BLaER1 (cell line): ENCODE results near the gene ZNF415.
"Not testable (repeated sequence)": the region's sequence is repeated elsewhere in the genome, so short reads cannot be mapped to it uniquely, and the experiment has no call there.

Experiments used
- H3K27ac ChIP-seq: shearing (Covaris generic); formaldehyde crosslinking; 2 replicates; pipeline ENCODE4 v1.8.1; 2022
- H3K27me3 ChIP-seq: shearing (Covaris generic); formaldehyde crosslinking; 2 replicates; pipeline ENCODE4 v1.8.1; 2022
- H3K36me3 ChIP-seq: shearing (Covaris generic); formaldehyde crosslinking; 2 replicates; pipeline ENCODE4 v1.8.1; 2022
- H3K4me1 ChIP-seq: shearing (Covaris generic); formaldehyde crosslinking; 2 replicates; pipeline ENCODE4 v1.8.1; 2022
- H3K4me2 ChIP-seq: shearing (Covaris generic); formaldehyde crosslinking; 2 replicates; pipeline ENCODE4 v1.8.1; 2022
- H3K4me3 ChIP-seq: shearing (Covaris generic); formaldehyde crosslinking; 2 replicates; pipeline ENCODE4 v1.8.1; 2022
- H3K9ac ChIP-seq: shearing (Covaris generic); formaldehyde crosslinking; 2 replicates; pipeline ENCODE4 v1.8.1; 2022
- H3K9me3 ChIP-seq: shearing (Covaris generic); formaldehyde crosslinking; 2 replicates; pipeline ENCODE4 v1.8.1; 2022
- H4K20me1 ChIP-seq: shearing (Covaris generic); formaldehyde crosslinking; 2 replicates; pipeline ENCODE4 v1.8.1; 2022
- Cebpa-rat ChIP-seq: shearing (Covaris generic); IDR thresholded peaks from 2 replicates; pipeline ENCODE4 v1.8.1; 2022

The ZNF415 gene

DNA sequence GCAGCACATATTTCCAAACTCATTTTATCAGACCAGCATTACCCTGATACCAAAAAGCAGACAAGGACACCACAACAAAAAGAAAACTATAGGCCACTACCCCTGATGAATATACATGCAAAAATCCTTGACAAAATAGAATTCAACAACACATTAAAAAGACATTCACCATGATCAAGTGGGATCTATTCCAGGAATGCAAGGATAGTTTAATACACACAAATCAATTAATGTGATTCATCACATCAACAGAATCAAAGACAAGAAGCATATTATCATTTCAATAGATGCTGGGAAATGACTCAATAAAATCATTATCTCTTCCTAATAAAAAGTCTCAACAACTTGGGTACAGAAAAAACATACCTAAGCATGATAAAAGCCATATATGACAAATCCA lies 14.9 kb upstream of the ZNF415 start:
- Histone ChIP-seq H3K27ac (no peak overlapping the region), H3K36me3 (peaks cover 93% of the 10 kb centered on the region), H3K4me1 (no peaks in the 10 kb centered on the region), H3K9me3 (peaks cover 94% of the 10 kb centered on the region), H3K4me2 (no peak overlapping the region), H4K20me1 (no peaks in the 10 kb centered on the region), H3K27me3 (no peaks in the 10 kb centered on the region), H3K4me3 (no peak overlapping the region), H3K9ac (no peak overlapping the region)
- TF ChIP-seq Cebpa-rat: no peak

DNA sequence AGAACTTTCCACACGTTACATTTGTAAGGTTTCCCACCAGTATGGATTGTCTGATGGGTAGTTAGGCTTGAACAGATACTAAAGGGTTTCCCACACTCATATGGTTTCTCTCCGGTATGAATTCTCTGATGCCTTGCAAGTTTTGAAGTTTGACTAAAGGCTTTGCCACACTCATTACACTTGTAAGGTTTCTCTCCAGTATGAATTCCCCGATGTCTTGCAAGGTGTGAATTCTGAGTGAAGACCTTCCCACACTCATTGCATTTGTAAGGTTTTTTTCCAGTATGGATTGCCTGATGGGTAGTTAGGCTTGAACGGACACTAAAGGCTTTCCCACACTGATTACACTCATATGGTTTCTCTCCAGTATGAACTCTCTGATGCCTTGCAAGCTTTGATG lies 7.6 kb upstream of the ZNF415 start:
- Histone ChIP-seq H3K36me3 (peaks cover 67% of the 10 kb centered on the region), H4K20me1 (no peaks in the 10 kb centered on the region), H3K9me3 (peaks cover 80% of the 10 kb centered on the region), H3K4me2 (no peak overlapping the region), H3K9ac (no peak overlapping the region), H3K27me3 (no peaks in the 10 kb centered on the region), H3K4me1 (no peaks in the 10 kb centered on the region), H3K4me3 (no peak overlapping the region), H3K27ac (no peak overlapping the region)
- no peak for TF ChIP-seq Cebpa-rat

DNA sequence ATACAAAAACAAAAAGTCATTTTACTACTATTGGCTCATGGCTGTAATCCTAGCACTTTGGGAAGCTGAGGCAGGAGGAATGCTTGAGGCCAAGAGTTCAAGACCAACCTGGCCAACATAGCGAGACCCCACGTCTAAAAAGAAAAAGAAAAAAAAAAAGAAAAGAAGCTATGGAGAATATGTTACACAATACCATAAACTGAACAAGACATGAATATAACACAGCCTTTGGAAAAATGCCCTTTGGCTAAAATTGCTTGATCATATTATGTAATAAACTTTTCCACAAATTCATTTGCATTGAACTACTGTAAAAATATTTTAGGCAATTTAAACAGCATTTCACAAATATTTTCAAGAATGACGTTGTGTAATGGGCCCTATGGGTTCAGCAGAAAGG lies 3.7 kb upstream of the ZNF415 start:
- Histone ChIP-seq H3K27me3 (no peaks in the 10 kb centered on the region), H3K27ac (no peak overlapping the region), H4K20me1 (no peaks in the 10 kb centered on the region), H3K9ac (no peak overlapping the region), H3K36me3 (peaks cover 35% of the 10 kb centered on the region), H3K4me1 (peaks cover 6% of the 10 kb centered on the region; the same call in 1 of the 2 replicates), H3K4me2 (no peak overlapping the region), H3K4me3 (no peak overlapping the region), H3K9me3 (peaks cover 59% of the 10 kb centered on the region)
- TF ChIP-seq Cebpa-rat: no peak

DNA sequence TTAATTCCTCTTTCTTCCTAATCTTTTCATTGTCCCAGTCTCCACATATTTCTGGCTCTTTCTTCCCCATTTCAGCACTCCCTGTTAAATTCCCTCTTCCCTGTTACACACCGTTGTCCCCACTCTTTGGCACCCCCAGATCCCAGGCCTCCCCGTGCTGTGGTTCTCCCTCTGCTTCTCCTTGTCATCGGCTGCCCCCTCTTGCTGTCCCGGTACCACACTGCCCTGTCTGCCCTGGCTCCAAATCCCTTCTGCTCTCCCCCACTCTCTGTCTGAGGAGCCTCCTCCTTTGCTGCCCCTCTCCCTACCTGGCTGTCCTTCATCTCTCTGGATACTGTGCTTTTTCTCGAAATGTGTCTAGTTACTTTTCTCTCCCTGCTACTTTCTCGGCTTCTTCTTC lies 983 bp downstream of the ZNF415 start:
- H3K9ac ChIP-seq: peak overlapping the region; percentile 75
- no peak for TF ChIP-seq Cebpa-rat
- peak overlapping the region; percentile 79 for H3K4me2 ChIP-seq
- peak overlapping the region; percentile 74 for H3K4me3 ChIP-seq
- peaks cover 8% of the 10 kb centered on the region; the same call in 1 of the 2 replicates for H3K4me1 ChIP-seq
- H3K27me3 ChIP-seq: no peaks in the 10 kb centered on the region
- 0 out of 2 replicates have a peak, but pooled peaks cover 11% of the 10 kb centered on the region for H3K36me3 ChIP-seq
- H3K27ac ChIP-seq: no peak overlapping the region
- H3K9me3 ChIP-seq: peaks cover 17% of the 10 kb centered on the region
- no peaks in the 10 kb centered on the region for H4K20me1 ChIP-seq

DNA sequence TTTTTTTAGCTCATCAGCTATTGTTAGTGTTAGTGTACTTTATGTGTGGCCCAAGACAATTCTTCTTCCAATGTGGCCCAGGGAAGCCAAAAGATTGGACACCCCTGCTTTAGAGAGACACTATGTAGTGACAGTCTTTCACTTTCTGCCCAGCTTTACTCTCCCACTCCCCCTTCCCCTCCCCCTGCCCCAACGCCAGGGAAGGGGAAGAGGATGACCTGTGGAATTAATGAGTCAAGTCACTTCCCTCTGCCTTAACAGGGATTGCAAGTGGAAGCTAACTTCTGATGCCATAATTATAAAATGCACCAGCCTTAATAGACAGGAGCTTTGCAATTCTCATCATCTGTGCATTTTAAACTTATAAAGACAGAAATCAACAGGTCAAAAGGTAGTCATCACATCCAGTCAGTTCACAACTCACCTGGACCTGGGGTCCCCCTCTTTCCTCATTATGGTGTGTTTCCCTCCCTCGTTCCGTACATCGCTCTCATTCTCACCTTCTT lies 1.6 kb downstream of the ZNF415 start:
- Histone ChIP-seq H4K20me1 (no peaks in the 10 kb centered on the region), H3K9ac (no peak overlapping the region), H3K9me3 (peaks cover 12% of the 10 kb centered on the region), H3K27ac (no peak overlapping the region), H3K36me3 (0 out of 2 replicates have a peak, but pooled peaks cover 11% of the 10 kb centered on the region), H3K4me3 (no peak overlapping the region), H3K4me2 (no peak overlapping the region; the same call in 1 of the 2 replicates), H3K27me3 (no peaks in the 10 kb centered on the region), H3K4me1 (peaks cover 8% of the 10 kb centered on the region; the same call in 1 of the 2 replicates)
- TF ChIP-seq Cebpa-rat: no peak

DNA sequence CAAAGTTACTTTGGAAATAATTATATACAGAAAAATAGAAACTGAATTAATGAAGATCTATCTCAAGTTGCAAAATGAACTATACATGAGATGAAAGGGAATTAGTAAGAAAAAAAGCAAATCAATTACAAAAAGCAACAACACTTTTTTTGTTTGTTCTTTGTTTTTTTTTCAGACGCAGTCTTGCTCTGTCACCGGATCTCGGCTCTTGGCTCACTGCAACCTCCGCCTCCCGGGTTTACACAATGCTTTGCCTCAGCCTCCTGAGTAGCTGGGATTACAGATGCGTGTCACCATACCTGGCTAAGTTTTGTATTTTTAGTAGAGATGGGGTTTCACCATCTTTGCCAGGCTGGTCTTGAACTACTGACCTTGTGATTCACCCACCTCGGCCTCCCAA lies 2.2 kb downstream of the ZNF415 start:
- peaks cover 8% of the 10 kb centered on the region; the same call in 1 of the 2 replicates for H3K4me1 ChIP-seq
- H4K20me1 ChIP-seq: no peaks in the 10 kb centered on the region
- H3K27me3 ChIP-seq: no peaks in the 10 kb centered on the region
- H3K4me2 ChIP-seq: no peak overlapping the region
- TF ChIP-seq Cebpa-rat: no peak
- H3K9me3 ChIP-seq: peaks cover 12% of the 10 kb centered on the region
- no peak overlapping the region for H3K4me3 ChIP-seq
- no peak overlapping the region for H3K27ac ChIP-seq
- 0 out of 2 replicates have a peak, but pooled peaks cover 11% of the 10 kb centered on the region for H3K36me3 ChIP-seq
- H3K9ac ChIP-seq: no peak overlapping the region

DNA sequence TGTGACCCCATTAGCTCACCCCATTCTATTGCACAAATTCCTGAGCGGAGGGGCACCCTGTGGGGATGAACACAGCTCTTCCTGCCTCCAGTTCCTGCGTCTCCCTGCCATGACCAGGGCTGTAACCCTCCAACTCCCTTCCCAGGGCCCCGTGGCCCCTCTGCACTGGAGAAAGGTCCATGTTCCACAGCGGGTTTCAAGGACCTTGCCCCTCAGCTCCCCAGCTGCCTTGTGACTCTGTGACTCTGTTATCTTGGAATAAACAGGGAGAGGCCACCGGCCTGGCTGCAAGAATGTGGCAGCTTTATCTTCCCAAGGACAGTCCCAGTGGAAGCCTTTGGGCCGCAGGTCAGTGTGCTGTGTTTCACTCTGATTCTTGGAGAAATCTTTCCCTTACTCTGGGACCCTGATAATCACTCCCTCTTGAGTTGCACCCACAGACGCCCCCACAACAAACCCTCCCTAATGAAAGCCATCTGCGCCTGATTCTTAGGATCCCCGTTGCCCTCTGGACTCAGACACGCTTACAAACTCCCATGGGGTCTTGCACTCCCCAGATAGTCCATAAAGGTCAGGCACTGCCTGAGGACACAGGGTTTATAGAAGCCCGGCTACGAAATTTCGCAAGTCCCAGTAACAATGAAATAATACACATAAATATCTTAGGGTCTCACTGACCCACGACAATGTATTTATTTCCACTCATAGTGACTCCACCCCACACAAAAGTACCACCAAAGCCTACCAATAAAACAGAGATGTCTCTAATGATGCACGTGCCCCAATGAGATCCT lies 5.8 kb downstream of the ZNF415 start:
- not testable (repeated sequence) for H3K4me2 ChIP-seq, H4K20me1 ChIP-seq, H3K27me3 ChIP-seq, H3K27ac ChIP-seq, H3K9me3 ChIP-seq, H3K4me3 ChIP-seq, H3K9ac ChIP-seq
- Histone ChIP-seq H3K4me1 (peaks cover 26% of the 10 kb centered on the region), H3K36me3 (peaks cover 22% of the 10 kb centered on the region; the same call in 1 of the 2 replicates)

DNA sequence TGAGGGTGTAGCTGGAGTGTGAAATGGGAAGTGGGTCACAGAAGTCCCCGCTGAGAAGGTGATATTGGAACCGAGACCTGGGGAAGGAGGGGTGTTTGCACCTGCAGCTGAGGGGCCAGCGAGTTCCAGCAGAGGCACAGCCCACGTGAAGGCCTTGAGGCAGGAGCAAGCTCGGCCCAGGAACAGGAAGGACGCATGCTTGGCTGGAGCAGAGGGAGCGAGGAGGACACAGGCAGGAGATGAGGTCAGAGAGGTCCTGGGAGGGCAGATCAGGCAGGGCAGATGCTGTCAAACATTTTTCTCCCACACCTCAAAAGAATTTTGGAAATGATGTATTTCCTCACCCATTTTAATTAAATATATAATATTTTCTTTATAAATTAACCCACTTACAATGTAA lies 9.3 kb downstream of the ZNF415 start:
- peaks cover 28% of the 10 kb centered on the region; the same call in 1 of the 2 replicates for H3K36me3 ChIP-seq
- no peak overlapping the region for H3K27ac ChIP-seq
- no peak overlapping the region; the same call in 1 of the 2 replicates for H3K4me2 ChIP-seq
- H3K9ac ChIP-seq: no peak overlapping the region
- H3K4me1 ChIP-seq: peaks cover 18% of the 10 kb centered on the region
- no peaks in the 10 kb centered on the region for H3K27me3 ChIP-seq
- no peaks in the 10 kb centered on the region for H4K20me1 ChIP-seq
- TF ChIP-seq Cebpa-rat: no peak
- H3K4me3 ChIP-seq: no peak overlapping the region
- H3K9me3 ChIP-seq: 0 out of 2 replicates have a peak, but pooled peaks cover 8% of the 10 kb centered on the region

DNA sequence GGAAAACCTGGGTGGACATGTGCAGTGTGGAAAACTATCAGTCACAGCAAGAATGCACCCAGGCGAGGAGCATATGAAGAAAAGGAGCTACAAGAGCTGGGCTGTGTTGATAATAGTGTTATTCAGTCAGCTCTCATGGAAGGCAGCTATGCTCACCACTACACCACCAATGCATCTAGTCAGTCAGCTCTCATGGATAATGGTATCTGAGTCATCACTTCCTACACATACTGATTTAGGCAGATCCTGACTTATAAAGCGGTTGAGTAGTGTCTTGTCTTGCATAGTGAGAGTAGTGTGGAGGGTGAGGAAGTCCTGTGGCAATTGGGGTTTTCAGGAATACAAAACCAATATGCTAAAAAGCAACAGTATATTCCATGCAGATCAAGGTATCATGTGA lies 20.4 kb downstream of the ZNF415 start:
- Histone ChIP-seq H3K9me3 (peaks cover 34% of the 10 kb centered on the region), H3K4me3 (no peak overlapping the region), H3K4me2 (no peak overlapping the region), H3K27me3 (no peaks in the 10 kb centered on the region), H4K20me1 (no peaks in the 10 kb centered on the region), H3K27ac (no peak overlapping the region), H3K36me3 (peaks cover 78% of the 10 kb centered on the region), H3K9ac (no peak overlapping the region), H3K4me1 (no peaks in the 10 kb centered on the region)
- no peak for TF ChIP-seq Cebpa-rat

DNA sequence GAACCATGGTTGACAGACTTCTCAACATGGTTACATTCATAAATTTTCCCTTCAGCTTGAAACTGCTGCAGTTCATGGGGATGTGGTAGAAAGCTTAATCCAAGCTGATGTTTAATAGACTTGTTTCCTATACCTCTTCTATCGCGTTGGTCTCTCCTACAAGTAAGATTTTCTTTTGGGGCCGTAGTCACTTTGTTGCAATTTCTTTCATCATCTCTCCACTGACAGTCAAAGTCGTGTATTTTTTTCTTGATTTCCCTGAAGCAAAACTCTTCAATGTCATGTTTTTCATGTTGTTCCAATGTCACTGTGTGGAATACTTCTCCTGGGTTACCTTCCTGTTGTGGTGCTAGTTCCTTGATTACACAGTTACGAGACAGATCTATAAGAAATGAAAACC lies 23.2 kb downstream of the ZNF415 start:
- Histone ChIP-seq H3K27ac (no peak overlapping the region), H3K36me3 (peaks cover 50% of the 10 kb centered on the region), H3K4me1 (peaks cover 2% of the 10 kb centered on the region; the same call in 1 of the 2 replicates), H4K20me1 (no peaks in the 10 kb centered on the region), H3K9ac (no peak overlapping the region), H3K27me3 (no peaks in the 10 kb centered on the region), H3K4me3 (no peak overlapping the region), H3K9me3 (peaks cover 19% of the 10 kb centered on the region), H3K4me2 (no peak overlapping the region)
- TF ChIP-seq Cebpa-rat: no peak
